Stomach (tissue), 9 donors: ENCODE data around the gene CCDC90B. TPM values are rescaled to one million over a fixed set of nuclear protein-coding genes. Genes with fewer than 3 reads are reported as not detected.

ENCODE experiments used
- DNase-seq, 2 donors: peaks; one replicate each; pipeline versions ENCODE4 v3.0.0 to v3.0.0-alpha.2; 2013 to 2019
- H3K27ac ChIP-seq, 5 donors: fragments of 200-600 bp in 4 of 5; sonication (generic) in 4 of 5; one replicate each; pipeline ENCODE4 v1.5.1; 2013 to 2019; ENCODE audit warnings: mild to moderate bottlenecking in 1 of 5, moderate library complexity in 1 of 5
- H3K27me3 ChIP-seq, 3 donors: fragments of 200-600 bp; sonication (generic); one replicate each; pipeline ENCODE4 v1.5.1; 2017 to 2019; ENCODE audit warnings: mixed run types in 1 of 3
- H3K36me3 ChIP-seq, 4 donors: fragments of 200-600 bp; sonication (generic); 1 replicate in 3 of 4; 2 replicates in 1 of 4; pipeline ENCODE4 v1.5.1; 2016 to 2019
- H3K4me1 ChIP-seq, 4 donors: fragments of 200-600 bp; sonication (generic); one replicate each; pipeline ENCODE4 v1.5.1; 2016 to 2019
- H3K4me3 ChIP-seq, 4 donors: fragments of 200-600 bp; sonication (generic) in 3 of 4; one replicate each; pipeline ENCODE4 v1.5.1; 2016 to 2019; ENCODE audit warnings: mild to moderate bottlenecking in 1 of 4
- H3K9me3 ChIP-seq, 4 donors: fragments of 200-600 bp; sonication (generic); one replicate each; pipeline ENCODE4 v1.5.1; 2016 to 2019
- CTCF ChIP-seq, 7 experiments: fragments of 450-650 bp in 4 of 7; fragments of 200-600 bp in 3 of 7; sonication (generic) in 3 of 7; IDR thresholded peaks; one replicate each; pipeline ENCODE4 v1.5.1; 2016 to 2019; ENCODE audit warnings: antibody characterized with exemption in 7 of 7, control low read depth in 2 of 7, mild to moderate bottlenecking in 1 of 7
- EP300 ChIP-seq: sonication (generic); formaldehyde crosslinking; IDR thresholded peaks from one replicate; pipeline ENCODE4 v1.6.1; 2017; ENCODE audit warnings: antibody characterized with exemption
- POLR2A ChIP-seq, 4 donors: fragments of 450-650 bp; IDR thresholded peaks; one replicate each; pipeline ENCODE4 v1.6.1; 2016; ENCODE audit warnings: antibody characterized with exemption in 4 of 4, control low read depth in 2 of 4, mild to moderate bottlenecking in 1 of 4, moderate library complexity in 1 of 4
- POLR2AphosphoS5 ChIP-seq, 3 donors: sonication (generic); formaldehyde crosslinking; IDR thresholded peaks; one replicate each; pipeline ENCODE4 v1.6.1; 2016; ENCODE audit warnings: antibody characterized with exemption in 3 of 3
- WGBS, 5 donors: extraction: QIAGEN DNeasy Blood & Tissue Kit in 3 of 5; methylation state at CpG; one replicate each; pipeline versions ENCODE4 v1.1.5 to v1.1.7; 2013 to 2018; 5-methylcytosine and 5-hydroxymethylcytosine counted together
- intact Hi-C: fragments of 100-400 bp; cut with DNase I; formaldehyde crosslinking; loops from one replicate; pipeline ENCODE4 v1.15.1; 2023; ENCODE audit warnings: low total_unique reads
- polyA plus RNA-seq, 3 donors: library from polyadenylated mRNA; stranded (reverse); fragments of 200-250 nt; gene quantifications; one replicate each; pipeline ENCODE4 v1.2.3, GENCODE V29; 2013
- total RNA-seq, 5 donors: library from RNA; depleted of rRNA; stranded (reverse); fragments of >200 nt; gene quantifications; one replicate each; pipeline versions ENCODE4 v1.1.0 to v1.2.3, GENCODE V29; 2014 to 2016
- donor health status: healthy with polysubstance abuse.
- donor health status: Bipolar disorder and iron deficiency.
- donor health status: healthy.

The CCDC90B gene
- total and polyA plus RNA-seq, 8 donors = 5.3 to 48.4 (median 29.4) TPM

- Histone ChIP-seq H3K4me3 (peak overlapping the region; percentile 58 to 91 (median 78)), H3K27me3 (no peaks in the 10 kb centered on the region), H3K9me3 (no peaks in the 10 kb centered on the region), H3K4me1 (peaks cover 7 to 57% (median 45%) of the 10 kb centered on the region in 4 donors), H3K27ac (peak overlapping the region; percentile 95 to 99 (median 97)), H3K36me3 (peaks cover 0 to 8% (median 4%) of the 10 kb centered on the region in 4 donors)
- TF ChIP-seq POLR2A (IDR thresholded peaks at IDR 0.05) (no peak), EP300 (no peak), POLR2AphosphoS5 (IDR thresholded peaks at IDR 0.05) (no peak), CTCF (IDR thresholded peaks at IDR 0.05) (no peak)
- peak in 1 of 2 donors; percentile 51 for DNase-seq
- intact Hi-C loops = no loop called here
- 3 to 10% (median 7%) methylated on average over 3 of the region's 3 CpGs for WGBS, 5 donors
Observed at GRCh38 chr11:83284501-83285150, 1.5 kb downstream of the CCDC90B start.

GRCh38 chr11:83282084-83282716 is 4.0 kb downstream of the CCDC90B start:
- WGBS, 5 donors = 54 to 76% (median 65%) methylated on average over 4 of the region's 4 CpGs
- Histone ChIP-seq H3K4me3 (no peak overlapping the region), H3K27ac (no peak overlapping the region), H3K9me3 (no peaks in the 10 kb centered on the region), H3K36me3 (peaks cover 0 to 32% (median 28%) of the 10 kb centered on the region in 4 donors), H3K27me3 (no peaks in the 10 kb centered on the region), H3K4me1 (peaks cover 7 to 57% (median 45%) of the 10 kb centered on the region in 4 donors)
- TF ChIP-seq CTCF (IDR thresholded peaks at IDR 0.05) (no peak), POLR2A (IDR thresholded peaks at IDR 0.05) (no peak), POLR2AphosphoS5 (IDR thresholded peaks at IDR 0.05) (no peak), EP300 (no peak)
- DNase-seq = no peak
- intact Hi-C loops = no loop called here

- Histone ChIP-seq H3K27ac (no peak overlapping the region), H3K9me3 (no peaks in the 10 kb centered on the region), H3K4me1 (peaks cover 7 to 52% (median 41%) of the 10 kb centered on the region in 4 donors), H3K36me3 (peaks cover 4 to 52% (median 47%) of the 10 kb centered on the region in 4 donors), H3K27me3 (no peaks in the 10 kb centered on the region), H3K4me3 (no peak overlapping the region)
- intact Hi-C loops = no loop called here
- 36 to 70% (median 52%) methylated on average over 1 of the region's 1 CpG for WGBS, 5 donors
- TF ChIP-seq CTCF (IDR thresholded peaks at IDR 0.05) (no peak), POLR2AphosphoS5 (IDR thresholded peaks at IDR 0.05) (no peak), EP300 (no peak), POLR2A (IDR thresholded peaks at IDR 0.05) (no peak)
- DNase-seq = no peak
Observed at GRCh38 chr11:83280256-83280655, 5.9 kb downstream of the CCDC90B start.

GRCh38 chr11:83278351-83278750 is 7.8 kb downstream of the CCDC90B start:
- intact Hi-C loops = no loop called here
- no peak for TF ChIP-seq POLR2AphosphoS5 (IDR thresholded peaks at IDR 0.05)
- TF ChIP-seq POLR2A (IDR thresholded peaks at IDR 0.05) = no peak
- TF ChIP-seq EP300 = no peak
- no peak for TF ChIP-seq CTCF (IDR thresholded peaks at IDR 0.05)
- peaks cover 3 to 33% (median 23%) of the 10 kb centered on the region in 4 donors for H3K4me1 ChIP-seq
- H3K4me3 ChIP-seq = no peak overlapping the region
- H3K27ac ChIP-seq = no peak overlapping the region
- DNase-seq = no peak
- H3K9me3 ChIP-seq = no peaks in the 10 kb centered on the region
- H3K27me3 ChIP-seq = no peaks in the 10 kb centered on the region
- peaks cover 4 to 70% (median 65%) of the 10 kb centered on the region in 4 donors for H3K36me3 ChIP-seq
